ENCODE results near the gene NINJ1. TPM values are rescaled to one million over a fixed set of nuclear protein-coding genes. Genes with fewer than 3 reads are reported as not detected.

NINJ1 gene
- polyA plus RNA-seq, 2 donors, result 14.9 to 21.7 TPM

DNA sequence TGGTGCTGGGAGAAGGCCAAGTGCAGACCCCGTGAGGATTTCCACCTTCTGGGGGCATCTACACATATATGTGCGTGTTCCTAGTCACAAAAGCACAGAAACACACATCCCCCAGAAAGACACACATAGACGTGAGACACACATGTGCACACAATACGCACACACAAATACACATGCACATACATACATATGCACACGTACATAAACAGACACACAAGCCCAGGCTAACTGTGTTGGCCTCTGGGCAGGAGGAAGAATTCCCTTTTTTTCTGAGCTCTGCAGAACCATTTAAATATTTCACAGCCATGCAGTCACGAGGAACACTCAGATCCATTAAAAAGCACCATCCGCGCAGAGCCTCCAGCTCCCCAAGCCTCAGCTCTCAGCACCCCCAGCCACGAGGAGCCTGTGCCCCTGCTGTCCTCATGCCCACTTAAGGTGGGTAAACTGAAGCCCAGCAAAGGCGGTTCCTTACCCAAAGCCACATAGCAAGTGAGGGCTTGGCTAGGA lies 5.3 kb downstream of the NINJ1 start:
- Histone ChIP-seq H3K4me1 (ENCODE audit: control insufficient read depth in 2 of 2, insufficient read depth in 2 of 2, low read length in 1 of 2) (peaks cover 39 to 55% of the 10 kb centered on the region in 2 donors), H3K9me3 (ENCODE audit: control insufficient read depth in 2 of 2, insufficient read depth in 1 of 2, low read depth in 1 of 2, low read length in 1 of 2) (no peaks in the 10 kb centered on the region), H3K27ac (ENCODE audit: low read depth in 2 of 2, low read length in 1 of 2) (peak overlapping the region in 1 of 2 donors; percentile 58), H3K4me3 (ENCODE audit: low read depth in 1 of 2, low read length in 2 of 2) (no peak overlapping the region), H3K36me3 (ENCODE audit: control insufficient read depth in 2 of 2, insufficient read depth in 2 of 2, low read length in 1 of 2) (peaks cover 4 to 5% of the 10 kb centered on the region in 2 donors), H3K27me3 (ENCODE audit: control insufficient read depth in 1 of 2, insufficient read depth in 2 of 2, low read length in 2 of 2) (no peaks in the 10 kb centered on the region)
- WGBS, 2 donors, result 65 to 79% methylated on average over 10 of the region's 10 CpGs

DNA sequence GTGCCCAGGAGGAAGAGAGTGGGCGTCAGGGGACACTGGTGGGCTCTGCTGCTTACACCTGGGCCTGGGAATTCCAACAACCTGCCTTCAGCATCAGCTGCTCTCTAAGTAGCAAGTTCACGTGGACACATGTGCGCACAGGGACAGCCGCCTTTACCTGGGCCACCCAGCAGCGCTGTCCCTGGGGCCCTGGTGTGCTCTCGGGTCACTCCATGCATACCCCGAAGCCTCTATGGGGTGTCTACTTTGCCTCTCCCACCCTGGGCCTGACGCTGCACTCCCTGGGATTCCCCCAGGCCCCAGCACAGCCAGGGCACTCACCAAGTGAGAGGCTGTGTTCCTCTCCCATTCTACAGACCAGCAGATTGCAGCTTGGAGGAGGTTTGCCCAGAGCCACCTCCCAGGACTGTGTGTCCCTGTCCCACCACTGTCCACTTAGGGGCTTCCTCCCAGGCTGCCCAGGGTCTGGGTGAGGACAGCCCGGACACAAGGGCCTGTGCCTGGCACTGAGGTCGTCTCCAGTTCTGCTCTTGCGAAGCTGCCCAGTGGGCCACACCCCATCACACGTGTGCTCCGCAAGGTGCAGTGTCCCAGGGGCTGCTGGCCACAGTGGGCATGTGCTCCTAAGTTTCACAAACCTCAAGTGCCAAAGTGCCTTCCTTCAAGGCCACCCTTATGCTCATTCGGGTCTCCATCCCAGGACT lies 5.9 kb downstream of the NINJ1 start:
- H3K27me3 ChIP-seq (ENCODE audit: control insufficient read depth in 1 of 2, insufficient read depth in 2 of 2, low read length in 2 of 2), result no peaks in the 10 kb centered on the region
- peak overlapping the region in 1 of 2 donors; percentile 36 for H3K27ac ChIP-seq (ENCODE audit: low read depth in 2 of 2, low read length in 1 of 2)
- no peak overlapping the region for H3K4me3 ChIP-seq (ENCODE audit: low read depth in 1 of 2, low read length in 2 of 2)
- peaks cover 39 to 58% of the 10 kb centered on the region in 2 donors for H3K4me1 ChIP-seq (ENCODE audit: control insufficient read depth in 2 of 2, insufficient read depth in 2 of 2, low read length in 1 of 2)
- 75 to 83% methylated on average over 14 of the region's 14 CpGs for WGBS, 2 donors
- H3K9me3 ChIP-seq (ENCODE audit: control insufficient read depth in 2 of 2, insufficient read depth in 1 of 2, low read depth in 1 of 2, low read length in 1 of 2), result no peaks in the 10 kb centered on the region
- peaks cover 4 to 8% of the 10 kb centered on the region in 2 donors for H3K36me3 ChIP-seq (ENCODE audit: control insufficient read depth in 2 of 2, insufficient read depth in 2 of 2, low read length in 1 of 2)

DNA sequence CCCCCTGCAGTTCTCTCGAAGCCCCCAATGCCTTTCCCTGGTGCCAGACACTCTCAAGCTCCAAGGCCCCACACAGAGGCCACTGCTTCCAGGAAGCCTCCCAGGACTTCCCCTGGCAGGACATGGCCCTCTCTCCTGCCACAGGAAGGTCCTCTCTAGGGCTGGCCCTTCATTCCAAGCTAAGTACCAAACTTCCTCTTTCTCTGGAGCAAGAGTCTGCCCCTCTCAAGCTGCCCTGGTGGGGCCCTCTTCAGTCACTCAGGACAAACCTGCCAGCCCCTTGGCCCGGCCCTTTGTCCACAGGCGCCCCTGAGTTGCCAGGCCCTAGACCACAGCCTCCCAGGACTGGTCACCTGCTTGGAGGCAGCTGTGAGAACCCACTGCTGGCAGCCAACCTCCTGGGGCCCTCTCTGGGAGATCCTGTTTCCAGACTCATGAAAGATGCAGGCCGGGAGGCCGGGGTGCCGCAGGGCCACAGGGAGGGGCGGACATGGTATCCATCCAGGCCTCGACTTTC lies 6.6 kb downstream of the NINJ1 start:
- WGBS, 2 donors, result 46 to 54% methylated on average over 8 of the region's 8 CpGs
- H3K27ac ChIP-seq (ENCODE audit: low read depth in 2 of 2, low read length in 1 of 2), result peak overlapping the region; percentile 36 to 41
- peaks cover 38 to 52% of the 10 kb centered on the region in 2 donors for H3K4me1 ChIP-seq (ENCODE audit: control insufficient read depth in 2 of 2, insufficient read depth in 2 of 2, low read length in 1 of 2)
- H3K27me3 ChIP-seq (ENCODE audit: control insufficient read depth in 1 of 2, insufficient read depth in 2 of 2, low read length in 2 of 2), result no peaks in the 10 kb centered on the region
- no peak overlapping the region for H3K4me3 ChIP-seq (ENCODE audit: low read depth in 1 of 2, low read length in 2 of 2)
- peaks cover 4 to 8% of the 10 kb centered on the region in 2 donors for H3K36me3 ChIP-seq (ENCODE audit: control insufficient read depth in 2 of 2, insufficient read depth in 2 of 2, low read length in 1 of 2)
- H3K9me3 ChIP-seq (ENCODE audit: control insufficient read depth in 2 of 2, insufficient read depth in 1 of 2, low read depth in 1 of 2, low read length in 1 of 2), result no peaks in the 10 kb centered on the region

DNA sequence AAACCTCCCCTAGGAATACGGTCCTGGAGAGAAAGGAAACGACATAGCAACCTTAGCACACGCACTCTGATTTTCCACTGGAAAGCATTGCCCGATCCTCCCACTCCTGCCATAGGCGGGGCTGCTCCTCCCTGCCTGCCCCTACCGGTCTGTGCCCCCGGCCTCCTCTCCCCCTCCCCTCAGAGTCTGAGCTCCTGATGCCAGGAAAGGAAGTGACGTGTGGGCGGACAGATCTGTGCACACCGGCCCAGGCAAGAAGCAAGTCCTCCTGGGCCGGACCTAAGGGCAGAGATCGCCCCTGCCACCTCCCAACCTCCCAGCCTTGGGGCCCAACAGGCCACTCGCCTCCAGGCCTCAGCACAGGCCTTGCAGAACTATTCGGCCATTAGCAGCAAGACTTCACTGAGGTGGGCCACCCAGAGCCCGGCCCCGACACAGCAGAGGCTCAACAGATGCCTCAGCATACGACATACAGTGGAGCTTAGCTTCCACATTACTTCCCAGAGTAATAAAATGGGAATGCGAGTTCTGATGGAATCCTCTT lies 7.2 kb downstream of the NINJ1 start:
- Histone ChIP-seq H3K36me3 (ENCODE audit: control insufficient read depth in 2 of 2, insufficient read depth in 2 of 2, low read length in 1 of 2) (peaks cover 4 to 9% of the 10 kb centered on the region in 2 donors), H3K27ac (ENCODE audit: low read depth in 2 of 2, low read length in 1 of 2) (peak overlapping the region; percentile 36 to 41), H3K4me1 (ENCODE audit: control insufficient read depth in 2 of 2, insufficient read depth in 2 of 2, low read length in 1 of 2) (peaks cover 33 to 47% of the 10 kb centered on the region in 2 donors), H3K9me3 (ENCODE audit: control insufficient read depth in 2 of 2, insufficient read depth in 1 of 2, low read depth in 1 of 2, low read length in 1 of 2) (no peaks in the 10 kb centered on the region), H3K27me3 (ENCODE audit: control insufficient read depth in 1 of 2, insufficient read depth in 2 of 2, low read length in 2 of 2) (no peaks in the 10 kb centered on the region), H3K4me3 (ENCODE audit: low read depth in 1 of 2, low read length in 2 of 2) (no peak overlapping the region)
- WGBS, 2 donors, result 29 to 41% methylated on average over 18 of the region's 18 CpGs

DNA sequence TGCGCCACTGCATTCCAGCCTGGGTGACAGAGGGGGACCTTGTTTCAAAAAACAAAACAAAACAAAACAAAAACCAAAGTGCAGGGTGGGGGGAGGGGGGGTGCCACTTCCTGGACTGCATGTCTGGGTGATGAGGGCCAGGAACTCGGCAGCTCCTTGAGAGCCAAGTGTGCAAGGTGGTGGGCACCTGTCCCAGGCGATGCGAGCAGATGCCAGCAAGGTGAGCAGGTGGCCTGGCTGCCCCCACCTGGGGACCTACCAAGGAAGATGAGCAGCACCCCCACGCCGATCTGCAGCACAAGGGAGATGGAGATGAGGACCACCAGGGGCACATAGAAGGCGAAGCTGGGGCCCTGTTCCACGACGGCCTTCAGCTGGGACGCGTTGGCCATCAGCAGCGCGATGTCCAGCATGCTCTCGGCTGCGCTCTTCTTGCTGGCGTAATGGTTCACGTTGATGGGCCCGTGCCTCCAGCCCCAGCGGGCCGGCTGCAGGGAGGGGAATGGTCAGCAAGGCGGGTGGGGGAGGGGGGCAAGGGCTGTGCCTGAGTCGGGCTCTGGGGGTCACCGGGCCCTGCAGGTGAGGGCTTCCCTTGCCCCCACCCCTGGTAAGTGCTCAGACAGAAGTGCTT lies 7.8 kb downstream of the NINJ1 start:
- H3K27ac ChIP-seq (ENCODE audit: low read depth in 2 of 2, low read length in 1 of 2), result peak overlapping the region in 1 of 2 donors; percentile 36
- peaks cover 29 to 46% of the 10 kb centered on the region in 2 donors for H3K4me1 ChIP-seq (ENCODE audit: control insufficient read depth in 2 of 2, insufficient read depth in 2 of 2, low read length in 1 of 2)
- H3K9me3 ChIP-seq (ENCODE audit: control insufficient read depth in 2 of 2, insufficient read depth in 1 of 2, low read depth in 1 of 2, low read length in 1 of 2), result no peaks in the 10 kb centered on the region
- H3K27me3 ChIP-seq (ENCODE audit: control insufficient read depth in 1 of 2, insufficient read depth in 2 of 2, low read length in 2 of 2), result no peaks in the 10 kb centered on the region
- 72 to 77% methylated on average over 23 of the region's 23 CpGs for WGBS, 2 donors
- no peak overlapping the region for H3K4me3 ChIP-seq (ENCODE audit: low read depth in 1 of 2, low read length in 2 of 2)
- peaks cover 4 to 14% of the 10 kb centered on the region in 2 donors for H3K36me3 ChIP-seq (ENCODE audit: control insufficient read depth in 2 of 2, insufficient read depth in 2 of 2, low read length in 1 of 2)

DNA sequence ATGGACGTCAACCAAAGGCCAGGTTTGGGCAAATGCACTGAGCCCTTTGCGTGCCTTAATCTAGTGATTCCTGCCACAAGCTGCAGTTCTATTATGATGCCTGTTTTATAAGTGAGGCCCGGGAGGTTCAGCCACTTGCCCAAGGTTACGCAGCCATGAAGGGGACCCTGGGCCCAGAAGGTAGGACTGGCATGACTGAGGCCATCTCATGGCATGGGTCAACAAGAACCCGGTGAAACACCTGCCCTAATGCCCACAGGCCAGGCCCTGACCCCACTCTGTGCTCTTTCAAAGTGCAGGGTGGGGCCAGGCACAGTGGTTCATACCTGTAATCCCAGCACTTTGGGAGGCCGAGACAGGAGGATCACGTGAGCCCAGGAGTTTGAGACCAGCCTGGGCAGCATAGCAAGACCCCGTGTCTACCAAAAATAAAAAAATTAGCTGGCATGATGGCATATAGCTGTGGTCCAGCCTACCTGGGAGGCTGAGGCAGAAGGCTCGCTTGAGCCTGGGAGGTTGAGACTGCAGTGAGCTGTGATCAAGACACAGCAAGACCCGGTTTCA lies 8.6 kb downstream of the NINJ1 start:
- H3K27ac ChIP-seq (ENCODE audit: low read depth in 2 of 2, low read length in 1 of 2), result no peak overlapping the region
- H3K4me1 ChIP-seq (ENCODE audit: control insufficient read depth in 2 of 2, insufficient read depth in 2 of 2, low read length in 1 of 2), result peaks cover 25 to 37% of the 10 kb centered on the region in 2 donors
- peaks cover 4 to 14% of the 10 kb centered on the region in 2 donors for H3K36me3 ChIP-seq (ENCODE audit: control insufficient read depth in 2 of 2, insufficient read depth in 2 of 2, low read length in 1 of 2)
- H3K27me3 ChIP-seq (ENCODE audit: control insufficient read depth in 1 of 2, insufficient read depth in 2 of 2, low read length in 2 of 2), result no peaks in the 10 kb centered on the region
- no peaks in the 10 kb centered on the region for H3K9me3 ChIP-seq (ENCODE audit: control insufficient read depth in 2 of 2, insufficient read depth in 1 of 2, low read depth in 1 of 2, low read length in 1 of 2)
- 87 to 93% methylated on average over 10 of the region's 10 CpGs for WGBS, 2 donors
- no peak overlapping the region for H3K4me3 ChIP-seq (ENCODE audit: low read depth in 1 of 2, low read length in 2 of 2)

DNA sequence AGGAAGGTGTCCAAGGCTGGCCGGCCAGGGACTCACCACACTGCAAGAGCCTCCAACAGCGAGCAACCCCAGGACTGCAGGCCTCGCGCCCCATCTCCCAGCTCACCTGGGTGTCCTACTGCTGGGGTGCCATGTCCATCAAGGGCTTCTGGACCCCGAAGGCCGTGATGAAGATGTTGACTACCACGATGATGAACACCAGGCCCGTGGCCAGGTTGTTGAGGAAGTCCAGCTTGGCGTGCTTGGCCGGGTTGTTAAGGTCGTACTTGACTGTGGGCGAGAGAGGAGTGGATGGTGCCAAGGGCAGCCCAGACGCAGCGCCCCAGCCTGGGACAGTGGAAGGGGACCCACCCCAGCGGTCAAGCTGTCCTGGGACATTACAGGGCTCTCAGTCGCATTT lies 9.3 kb downstream of the NINJ1 start:
- H3K27ac ChIP-seq (ENCODE audit: low read depth in 2 of 2, low read length in 1 of 2), result no peak overlapping the region
- 89 to 90% methylated on average over 16 of the region's 16 CpGs for WGBS, 2 donors
- H3K27me3 ChIP-seq (ENCODE audit: control insufficient read depth in 1 of 2, insufficient read depth in 2 of 2, low read length in 2 of 2), result no peaks in the 10 kb centered on the region
- peaks cover 28 to 35% of the 10 kb centered on the region in 2 donors for H3K4me1 ChIP-seq (ENCODE audit: control insufficient read depth in 2 of 2, insufficient read depth in 2 of 2, low read length in 1 of 2)
- no peak overlapping the region for H3K4me3 ChIP-seq (ENCODE audit: low read depth in 1 of 2, low read length in 2 of 2)
- H3K9me3 ChIP-seq (ENCODE audit: control insufficient read depth in 2 of 2, insufficient read depth in 1 of 2, low read depth in 1 of 2, low read length in 1 of 2), result no peaks in the 10 kb centered on the region
- peaks cover 4 to 14% of the 10 kb centered on the region in 2 donors for H3K36me3 ChIP-seq (ENCODE audit: control insufficient read depth in 2 of 2, insufficient read depth in 2 of 2, low read length in 1 of 2)

DNA sequence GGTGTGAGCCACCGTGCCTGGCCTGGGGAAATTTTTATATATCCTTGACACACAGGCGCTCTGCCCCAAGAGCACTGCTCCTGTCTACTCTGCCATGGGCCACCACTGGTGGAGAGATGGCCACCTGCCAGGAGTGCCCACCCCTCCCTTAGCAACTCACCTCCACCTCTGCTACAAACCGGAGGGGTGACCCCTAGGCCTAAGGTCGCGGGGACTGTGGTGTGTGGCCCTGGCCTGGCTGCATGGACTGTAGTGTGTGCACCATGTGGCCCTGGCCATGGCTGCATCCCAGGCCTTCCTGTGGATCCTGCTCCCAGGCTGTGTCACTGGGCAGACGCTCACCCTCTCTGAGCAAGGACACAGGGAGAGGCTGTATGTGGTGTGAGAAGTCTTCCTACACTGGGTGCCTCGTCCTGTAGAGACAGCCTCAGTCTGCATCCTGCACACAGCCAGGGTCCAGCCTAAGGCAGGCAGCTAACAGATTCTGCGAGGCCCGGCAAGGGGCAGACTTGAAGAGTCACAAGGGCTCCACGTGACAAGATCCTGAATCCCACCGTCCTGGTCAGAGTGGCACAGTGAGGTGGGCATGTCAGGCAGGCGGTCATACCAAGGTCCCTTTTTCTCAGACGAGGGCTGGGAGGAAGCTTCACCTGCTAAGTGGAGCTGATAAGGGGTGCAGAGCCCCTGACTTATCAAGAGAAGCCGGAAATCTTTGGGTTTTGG lies 10.3 kb downstream of the NINJ1 start:
- H3K4me1 ChIP-seq (ENCODE audit: control insufficient read depth in 2 of 2, insufficient read depth in 2 of 2, low read length in 1 of 2), result peaks cover 23 to 29% of the 10 kb centered on the region in 2 donors
- no peak overlapping the region for H3K4me3 ChIP-seq (ENCODE audit: low read depth in 1 of 2, low read length in 2 of 2)
- no peak overlapping the region for H3K27ac ChIP-seq (ENCODE audit: low read depth in 2 of 2, low read length in 1 of 2)
- H3K27me3 ChIP-seq (ENCODE audit: control insufficient read depth in 1 of 2, insufficient read depth in 2 of 2, low read length in 2 of 2), result no peaks in the 10 kb centered on the region
- H3K36me3 ChIP-seq (ENCODE audit: control insufficient read depth in 2 of 2, insufficient read depth in 2 of 2, low read length in 1 of 2), result peaks cover 4 to 14% of the 10 kb centered on the region in 2 donors
- no peaks in the 10 kb centered on the region for H3K9me3 ChIP-seq (ENCODE audit: control insufficient read depth in 2 of 2, insufficient read depth in 1 of 2, low read depth in 1 of 2, low read length in 1 of 2)
- WGBS, 2 donors, result 80 to 84% methylated on average over 14 of the region's 14 CpGs

DNA sequence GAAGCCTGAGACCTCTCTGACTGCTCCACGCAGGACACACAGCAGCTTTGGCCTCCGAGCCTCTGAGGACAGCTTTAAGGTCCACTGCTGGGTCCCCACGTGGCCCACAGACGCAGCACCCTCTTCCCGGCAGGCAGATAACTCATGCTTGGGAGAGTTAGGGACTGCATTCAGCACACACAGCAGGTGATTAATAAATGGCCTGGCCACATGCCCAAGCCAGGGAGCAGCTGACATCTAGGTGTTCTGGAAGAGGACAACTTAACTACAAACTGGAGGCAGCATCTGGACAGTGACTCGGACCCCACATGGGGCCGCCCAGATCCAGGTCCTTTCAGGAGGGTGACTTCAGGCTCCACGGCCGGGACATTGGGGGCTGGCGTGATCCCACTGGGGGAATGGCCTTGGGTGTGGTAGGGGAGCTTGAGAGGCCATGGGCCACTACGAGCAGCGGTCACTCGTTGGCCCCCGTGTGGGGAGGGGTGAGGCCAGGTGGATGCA lies 11.3 kb downstream of the NINJ1 start:
- H3K9me3 ChIP-seq (ENCODE audit: control insufficient read depth in 2 of 2, insufficient read depth in 1 of 2, low read depth in 1 of 2, low read length in 1 of 2), result no peaks in the 10 kb centered on the region
- H3K27ac ChIP-seq (ENCODE audit: low read depth in 2 of 2, low read length in 1 of 2), result no peak overlapping the region
- no peaks in the 10 kb centered on the region for H3K27me3 ChIP-seq (ENCODE audit: control insufficient read depth in 1 of 2, insufficient read depth in 2 of 2, low read length in 2 of 2)
- H3K4me3 ChIP-seq (ENCODE audit: low read depth in 1 of 2, low read length in 2 of 2), result no peak overlapping the region
- peaks cover 17 to 22% of the 10 kb centered on the region in 2 donors for H3K4me1 ChIP-seq (ENCODE audit: control insufficient read depth in 2 of 2, insufficient read depth in 2 of 2, low read length in 1 of 2)
- 90 to 96% methylated on average over 14 of the region's 14 CpGs for WGBS, 2 donors
- peaks cover 4 to 14% of the 10 kb centered on the region in 2 donors for H3K36me3 ChIP-seq (ENCODE audit: control insufficient read depth in 2 of 2, insufficient read depth in 2 of 2, low read length in 1 of 2)
